Transverse colon (tissue), 4 donors: ENCODE data around the gene ZNRD2. TPM values are rescaled to one million over a fixed set of nuclear protein-coding genes. Genes with fewer than 3 reads are reported as not detected.

Source experiments
- DNase-seq: peaks from one replicate; pipeline ENCODE4 v3.0.0-alpha.2; 2019
- H3K27ac ChIP-seq, 4 donors: fragments of 200-600 bp; sonication (generic); 2 replicates each; pipeline ENCODE4 v1.5.1; 2016 to 2018; ENCODE audit warnings: inconsistent platforms in 4 of 4
- H3K27me3 ChIP-seq: fragments of 200-600 bp; sonication (generic); 2 replicates; pipeline ENCODE4 v1.5.1; 2017; ENCODE audit warnings: inconsistent platforms
- H3K36me3 ChIP-seq, 4 donors: fragments of 200-600 bp; sonication (generic); 2 replicates each; pipeline ENCODE4 v1.5.1; 2017 to 2019; ENCODE audit warnings: inconsistent platforms in 4 of 4
- H3K4me1 ChIP-seq, 4 donors: fragments of 200-600 bp; sonication (generic); 2 replicates each; pipeline ENCODE4 v1.5.1; 2017 to 2020; ENCODE audit warnings: inconsistent platforms in 4 of 4
- H3K4me3 ChIP-seq, 4 donors: fragments of 200-600 bp; sonication (generic); 1 replicate in 1 of 4; 2 replicates in 3 of 4; pipeline versions ENCODE4 v1.5.1 to v1.6.1; 2017 to 2019; ENCODE audit warnings: inconsistent platforms in 4 of 4
- H3K9me3 ChIP-seq, 2 donors: fragments of 200-600 bp; sonication (generic); 2 replicates each; pipeline ENCODE4 v1.5.1; 2017 to 2019; ENCODE audit warnings: inconsistent platforms in 2 of 2
- EP300 ChIP-seq: sonication (generic); formaldehyde crosslinking; IDR thresholded peaks from one replicate; pipeline ENCODE4 v1.6.1; 2017; ENCODE audit warnings: antibody characterized with exemption, low read depth
- POLR2A ChIP-seq: fragments of 450-650 bp; IDR thresholded peaks from one replicate; pipeline ENCODE4 v1.6.1; 2016; ENCODE audit warnings: antibody characterized with exemption, mild to moderate bottlenecking, moderate library complexity
- POLR2AphosphoS5 ChIP-seq, 3 donors: sonication (generic); formaldehyde crosslinking; IDR thresholded peaks; one replicate each; pipeline ENCODE4 v1.6.1; 2016; ENCODE audit warnings: antibody characterized with exemption in 3 of 3
- WGBS, 2 donors: methylation state at CpG; one replicate each; pipeline ENCODE4 v1.1.5; 2018; ENCODE audit warnings: low coverage in 1 of 2; 5-methylcytosine and 5-hydroxymethylcytosine counted together
- in situ Hi-C, 4 donors: fragments of 200-750 bp; cut with MboI; loops; one replicate each; pipeline versions ENCODE4 v1.15.0 to v1.15.1; 2017; ENCODE audit warnings: low sequenced_read_pairs in 3 of 4, low pct_ligation_motif_present in 1 of 4, low pct_unique_long_range_greater_than_20kb in 1 of 4
- intact Hi-C: fragments of 100-400 bp; cut with DNase I; formaldehyde crosslinking; loops from one replicate; pipeline ENCODE4 v1.15.1; 2023; ENCODE audit warnings: low total_unique reads
- total RNA-seq, 4 donors: library from RNA; depleted of rRNA; stranded (reverse); fragments of >200 nt; gene quantifications; one replicate each; pipeline ENCODE4 v1.1.0, GENCODE V29; 2016
- TF ChIP-seq, protein P1 (sequence below), 5 experiments: fragments of 200-600 bp in 3 of 5; fragments of 450-650 bp in 2 of 5; sonication (generic) in 3 of 5; IDR thresholded peaks; 1 replicate in 2 of 5; 2 replicates in 3 of 5; pipeline ENCODE4 v1.5.1; 2016 to 2017; ENCODE audit warnings: antibody characterized with exemption in 5 of 5, inconsistent platforms in 3 of 5, mild to moderate bottlenecking in 2 of 5, moderate library complexity in 1 of 5

ZNRD2 gene
- total RNA-seq, 4 donors from 2014 or later = 6.4 to 38.4 (median 27.9) TPM

DNA sequence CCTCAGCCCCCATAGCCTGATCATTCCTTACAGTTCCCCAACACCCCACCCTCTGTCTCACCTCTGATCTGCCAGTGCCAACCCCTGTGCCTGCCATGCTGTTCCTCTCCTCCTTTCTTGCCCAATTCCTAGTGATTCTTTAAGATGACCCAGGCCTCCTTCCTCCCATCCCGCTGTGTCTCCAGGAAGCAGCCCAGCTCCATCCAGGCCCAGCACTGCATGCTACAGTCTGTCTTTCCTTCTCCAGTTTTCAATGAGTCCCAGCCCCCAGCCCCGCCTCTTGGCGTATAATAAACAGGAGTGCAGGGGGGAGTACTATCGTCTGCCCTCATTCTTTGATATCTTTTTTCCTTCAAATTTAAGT, 24.4 kb upstream of the ZNRD2 start:
- intact Hi-C loops = no loop called here
- H3K27ac ChIP-seq = peak overlapping the region; percentile 83
- DNase-seq = no peak
- H3K27me3 ChIP-seq = no peaks in the 10 kb centered on the region
- no peaks in the 10 kb centered on the region for H3K9me3 ChIP-seq
- peak overlapping the region in 3 of 4 donors; percentile 30 to 51 (median 47) for H3K4me3 ChIP-seq
- WGBS, 2 donors = 40 to 51% methylated on average over 1 to 4 of the region's 4 CpGs
- no peaks in the 10 kb centered on the region for H3K36me3 ChIP-seq
- in situ Hi-C loops = no loop called here
- TF ChIP-seq EP300 (no peak), POLR2AphosphoS5 (IDR thresholded peaks at IDR 0.05) (no peak), POLR2A (no peak)
- TF ChIP-seq, protein P1, sequence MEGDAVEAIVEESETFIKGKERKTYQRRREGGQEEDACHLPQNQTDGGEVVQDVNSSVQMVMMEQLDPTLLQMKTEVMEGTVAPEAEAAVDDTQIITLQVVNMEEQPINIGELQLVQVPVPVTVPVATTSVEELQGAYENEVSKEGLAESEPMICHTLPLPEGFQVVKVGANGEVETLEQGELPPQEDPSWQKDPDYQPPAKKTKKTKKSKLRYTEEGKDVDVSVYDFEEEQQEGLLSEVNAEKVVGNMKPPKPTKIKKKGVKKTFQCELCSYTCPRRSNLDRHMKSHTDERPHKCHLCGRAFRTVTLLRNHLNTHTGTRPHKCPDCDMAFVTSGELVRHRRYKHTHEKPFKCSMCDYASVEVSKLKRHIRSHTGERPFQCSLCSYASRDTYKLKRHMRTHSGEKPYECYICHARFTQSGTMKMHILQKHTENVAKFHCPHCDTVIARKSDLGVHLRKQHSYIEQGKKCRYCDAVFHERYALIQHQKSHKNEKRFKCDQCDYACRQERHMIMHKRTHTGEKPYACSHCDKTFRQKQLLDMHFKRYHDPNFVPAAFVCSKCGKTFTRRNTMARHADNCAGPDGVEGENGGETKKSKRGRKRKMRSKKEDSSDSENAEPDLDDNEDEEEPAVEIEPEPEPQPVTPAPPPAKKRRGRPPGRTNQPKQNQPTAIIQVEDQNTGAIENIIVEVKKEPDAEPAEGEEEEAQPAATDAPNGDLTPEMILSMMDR (IDR thresholded peaks at IDR 0.05) = no peak
- peaks cover 10 to 28% (median 19%) of the 10 kb centered on the region in 4 donors for H3K4me1 ChIP-seq

DNA sequence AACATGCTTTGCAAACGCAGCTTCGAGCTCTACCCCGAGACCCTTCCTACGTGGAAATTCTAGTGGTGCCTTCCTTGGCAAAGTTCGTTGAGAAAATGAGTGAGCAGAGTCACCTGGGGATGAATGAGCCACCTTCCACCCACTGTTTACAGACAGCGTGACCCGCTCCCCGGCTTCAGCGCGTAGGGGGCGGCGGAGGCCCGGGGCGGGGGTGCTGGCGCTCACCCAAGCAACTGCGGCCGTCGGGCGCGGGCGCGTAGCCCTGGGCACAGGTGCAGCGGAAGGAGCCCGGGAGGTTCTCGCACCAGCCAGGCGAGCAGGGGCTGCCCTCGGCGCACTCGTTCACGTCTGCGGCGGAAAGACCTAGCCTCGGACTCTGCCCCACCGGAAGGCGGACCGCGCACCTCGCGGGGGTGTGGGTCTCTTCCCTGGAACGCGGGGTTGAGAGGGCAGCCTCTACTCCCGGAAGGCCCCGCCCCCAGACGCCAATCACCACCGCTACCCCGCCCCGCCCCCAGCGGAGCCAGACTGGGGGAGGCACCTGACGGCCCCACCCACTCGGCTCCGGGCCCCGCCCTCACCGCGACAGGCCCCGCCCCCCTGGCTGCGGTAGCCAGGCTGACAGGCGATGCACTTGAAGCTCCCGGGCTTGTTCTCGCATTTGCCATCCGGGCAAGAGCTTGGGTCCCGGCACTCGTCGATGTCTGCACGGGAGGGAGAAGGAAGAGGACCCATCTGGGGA, 23.9 kb upstream of the ZNRD2 start:
- H3K36me3 ChIP-seq = no peaks in the 10 kb centered on the region
- WGBS, 2 donors = 31% methylated on average over 31 of the region's 64 CpGs; no CpG with 5 or more reads in 1 of the 2 donors

DNA sequence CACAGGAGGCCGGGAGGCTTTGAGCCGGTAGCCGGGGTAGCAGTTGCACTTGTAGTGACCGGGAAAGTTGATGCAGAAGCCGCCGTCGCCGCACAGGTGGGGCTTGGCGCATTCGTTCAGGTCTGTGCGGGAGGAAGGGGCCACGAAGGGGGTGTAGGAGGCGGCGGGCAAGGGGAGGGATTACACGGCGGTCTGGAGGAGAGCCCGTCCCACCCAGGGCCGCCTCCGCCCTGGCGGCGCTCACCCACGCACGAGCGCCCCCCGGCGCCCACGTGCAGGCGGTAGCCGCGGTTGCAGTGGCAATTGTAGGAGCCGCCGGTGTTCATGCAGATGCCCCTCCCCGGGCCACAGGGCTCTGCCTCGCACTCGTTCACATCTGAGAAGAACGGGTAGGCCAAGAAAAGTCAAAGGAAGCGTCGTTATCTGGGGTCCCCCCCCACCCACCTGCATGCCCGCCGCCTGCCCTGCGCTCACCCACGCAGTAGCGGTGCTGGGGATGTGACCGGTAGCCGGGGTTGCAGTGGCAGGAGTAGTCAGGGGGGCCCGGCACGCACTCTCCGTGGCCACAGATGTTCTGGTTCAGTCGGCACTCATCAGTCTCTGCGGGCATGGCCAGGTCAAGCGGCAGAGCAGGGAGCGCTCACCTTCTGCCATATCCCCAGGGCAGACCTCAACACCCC, 22.7 kb upstream of the ZNRD2 start:
- intact Hi-C loops = no loop called here
- in situ Hi-C loops = no loop called here
- H3K4me3 ChIP-seq = no peak overlapping the region
- no peak for TF ChIP-seq POLR2AphosphoS5 (IDR thresholded peaks at IDR 0.05)
- TF ChIP-seq, protein P1 (IDR thresholded peaks at IDR 0.05) = no peak
- no peak for TF ChIP-seq POLR2A
- TF ChIP-seq EP300 = no peak
- peaks cover 0 to 30% (median 20%) of the 10 kb centered on the region in 4 donors for H3K4me1 ChIP-seq
- no peaks in the 10 kb centered on the region for H3K27me3 ChIP-seq
- no peak for DNase-seq
- H3K27ac ChIP-seq = peak overlapping the region in 1 of 4 donors; percentile 83
- no peaks in the 10 kb centered on the region for H3K9me3 ChIP-seq
- WGBS, 2 donors = 78% methylated on average over 39 of the region's 52 CpGs; no CpG with 5 or more reads in 1 of the 2 donors
- H3K36me3 ChIP-seq = no peaks in the 10 kb centered on the region

More for the DNA sequence above, 23.9 kb upstream of the ZNRD2 start:
- Histone ChIP-seq H3K27me3 (no peaks in the 10 kb centered on the region), H3K4me3 (peak overlapping the region in 3 of 4 donors; percentile 30 to 51 (median 47)), H3K4me1 (peaks cover 6 to 25% (median 17%) of the 10 kb centered on the region in 4 donors), H3K27ac (peak overlapping the region; percentile 83), H3K9me3 (no peaks in the 10 kb centered on the region)
- intact Hi-C loops = no loop called here
- DNase-seq = peak; percentile 99
- TF ChIP-seq EP300 (no peak), POLR2A (peak; percentile 62), POLR2AphosphoS5 (IDR thresholded peaks at IDR 0.05) (peak; percentile 47 to 79 (median 60))
- TF ChIP-seq, protein P1 (IDR thresholded peaks at IDR 0.05) = no peak
- in situ Hi-C loops = no loop called here

DNA sequence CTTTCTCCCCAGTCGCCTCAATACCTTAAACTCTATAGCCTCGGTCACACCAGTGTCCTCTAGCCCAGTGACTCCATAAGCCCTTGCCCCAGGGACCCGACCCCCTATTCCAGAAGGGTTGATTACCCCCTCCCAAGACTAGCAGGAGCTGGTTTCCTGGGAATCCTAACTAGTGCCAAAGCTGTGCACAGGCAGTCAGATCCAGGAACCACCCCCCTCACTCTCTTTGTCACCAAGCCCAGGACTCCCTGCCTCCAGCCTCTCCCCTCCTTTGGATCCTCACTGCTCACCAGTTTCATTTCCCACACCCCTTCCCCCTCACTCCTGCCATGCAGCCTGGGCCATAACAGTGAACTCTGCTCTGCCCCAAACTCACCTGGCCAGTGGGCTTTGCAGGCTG, 21.9 kb upstream of the ZNRD2 start:
- WGBS, 2 donors = 85 to 100% methylated on average over 1 to 3 of the region's 3 CpGs
- H3K4me1 ChIP-seq = peaks cover 0 to 33% (median 20%) of the 10 kb centered on the region in 4 donors
- intact Hi-C loops = no loop called here
- no peaks in the 10 kb centered on the region for H3K36me3 ChIP-seq
- no peak overlapping the region for H3K27ac ChIP-seq
- no peak for DNase-seq
- H3K27me3 ChIP-seq = no peaks in the 10 kb centered on the region
- no peak overlapping the region for H3K4me3 ChIP-seq
- in situ Hi-C loops = no loop called here
- no peak for TF ChIP-seq EP300
- no peak for TF ChIP-seq POLR2A
- TF ChIP-seq, protein P1 (IDR thresholded peaks at IDR 0.05) = no peak
- TF ChIP-seq POLR2AphosphoS5 (IDR thresholded peaks at IDR 0.05) = no peak
- H3K9me3 ChIP-seq = no peaks in the 10 kb centered on the region
